Stimulated activated CD4-positive, alpha-beta T cell treated with anti-CD3 and anti-CD28 coated beads, TNF-alpha, amount 100 ng/mL, for 4 hours (primary cell): ENCODE measurements around the gene VWDE.
"Not testable (repeated sequence)": the region's sequence is repeated elsewhere in the genome, so short reads cannot be mapped to it uniquely, and the experiment has no call there.

Experiments
- DNase-seq, 3 experiments: peaks; one replicate each; pipeline ENCODE4 v3.0.0-alpha.2; 2020; ENCODE audit warnings: low read depth in 3 of 3

The VWDE gene

GRCh38 chr7:12401538-12402364, 1.9 kb downstream of the VWDE start:
- no peak for DNase-seq

- no peak for DNase-seq
Measured at GRCh38 chr7:12398186-12398585, 5.5 kb downstream of the VWDE start.

GRCh38 chr7:12397671-12398070, 6.0 kb downstream of the VWDE start:
- no peak for DNase-seq

- not testable (repeated sequence) for DNase-seq
Measured at GRCh38 chr7:12396670-12397069, 7.0 kb downstream of the VWDE start.

- no peak for DNase-seq
Measured at GRCh38 chr7:12391922-12392615, 11.6 kb downstream of the VWDE start.

GRCh38 chr7:12389089-12389700, 14.5 kb downstream of the VWDE start:
- DNase-seq = no peak

- DNase-seq = no peak
Measured at GRCh38 chr7:12386313-12386740, 17.3 kb downstream of the VWDE start.

- no peak for DNase-seq
Measured at GRCh38 chr7:12385364-12385786, 18.3 kb downstream of the VWDE start.

GRCh38 chr7:12383377-12383776, 20.3 kb downstream of the VWDE start:
- no peak for DNase-seq

GRCh38 chr7:12378389-12378788, 25.3 kb downstream of the VWDE start:
- DNase-seq = no peak

GRCh38 chr7:12377406-12377805, 26.3 kb downstream of the VWDE start:
- DNase-seq = no peak

GRCh38 chr7:12373580-12374263, 29.9 kb downstream of the VWDE start:
- DNase-seq = no peak

- DNase-seq = no peak
Measured at GRCh38 chr7:12370249-12370648, 33.4 kb downstream of the VWDE start.

- DNase-seq = no peak
Measured at GRCh38 chr7:12369756-12370155, 33.9 kb downstream of the VWDE start.

GRCh38 chr7:12369072-12369471, 34.6 kb downstream of the VWDE start:
- DNase-seq = no peak

GRCh38 chr7:12360948-12361347, 42.7 kb downstream of the VWDE start:
- no peak for DNase-seq

- DNase-seq = no peak
Measured at GRCh38 chr7:12358694-12359093, 45.0 kb downstream of the VWDE start.

- DNase-seq = no peak
Measured at GRCh38 chr7:12357508-12357907, 46.2 kb downstream of the VWDE start.

- DNase-seq = no peak
Measured at GRCh38 chr7:12351843-12352242, 51.8 kb downstream of the VWDE start.

- no peak for DNase-seq
Measured at GRCh38 chr7:12350971-12351370, 52.7 kb downstream of the VWDE start.

GRCh38 chr7:12337095-12337494, 66.6 kb downstream of the VWDE start:
- no peak for DNase-seq
